GM21526 (cell line): ENCODE measurements around the gene PLEKHA7.
"Not testable (repeated sequence)": the region's sequence is repeated elsewhere in the genome, so short reads cannot be mapped to it uniquely, and the experiment has no call there.

Source experiments
- ATAC-seq: cut with Tn5 transposase; IDR thresholded peaks from one replicate; pipeline ENCODE4 v1.9.1; 2021; ENCODE audit warnings: moderate library complexity; ENCODE audit not compliant: unreplicated experiment, low FRiP score

Gene PLEKHA7

GRCh38 chr11:17008099-17008498, 6.1 kb downstream of the PLEKHA7 start:
- ATAC-seq, result no peak

DNA sequence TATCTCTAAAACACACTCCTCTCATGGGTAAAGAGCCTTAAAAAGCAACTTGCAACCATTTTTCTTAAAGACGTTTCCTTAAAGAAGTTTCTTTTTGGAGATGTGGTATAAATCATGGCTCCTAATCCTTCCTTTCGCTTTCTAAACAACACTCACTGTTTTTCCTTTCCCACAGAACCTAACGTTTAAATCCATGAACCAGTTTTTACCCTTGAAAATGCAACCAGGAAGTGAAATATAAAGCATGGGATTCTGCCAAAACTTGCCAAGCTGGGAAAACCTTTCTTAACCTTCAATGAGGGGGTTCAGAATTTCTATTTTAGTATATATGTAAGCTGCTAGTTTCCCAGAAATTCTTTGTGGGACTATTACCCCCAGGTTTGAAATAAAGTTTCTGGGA, 8.6 kb downstream of the PLEKHA7 start:
- no peak for ATAC-seq

- no peak for ATAC-seq
These were observed 9.6 kb downstream of the PLEKHA7 start for GRCh38 chr11:17004486-17005148.

GRCh38 chr11:17003426-17003825, 10.8 kb downstream of the PLEKHA7 start:
- ATAC-seq, result no peak

GRCh38 chr11:17002543-17002942, 11.7 kb downstream of the PLEKHA7 start:
- ATAC-seq, result no peak

DNA sequence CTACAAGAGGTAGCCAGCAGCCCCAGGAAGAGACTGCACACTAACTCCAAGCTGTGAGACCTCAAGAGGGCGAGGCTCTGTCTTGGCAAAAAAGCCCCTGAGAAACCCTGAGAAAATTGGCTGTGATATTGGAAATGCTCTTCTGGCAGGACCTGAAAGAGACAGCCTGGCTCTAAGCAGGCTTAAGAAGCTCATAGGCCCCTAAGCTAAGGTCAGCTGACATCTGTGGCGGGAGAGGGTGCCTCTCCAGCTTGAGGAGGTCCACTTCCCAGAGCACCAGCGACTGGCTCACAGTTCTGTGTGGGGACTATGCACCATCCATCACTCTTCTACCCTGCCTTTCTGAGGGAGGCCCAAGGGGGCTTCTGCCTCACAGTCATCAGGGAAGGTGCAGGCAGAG, 12.4 kb downstream of the PLEKHA7 start:
- no peak for ATAC-seq

DNA sequence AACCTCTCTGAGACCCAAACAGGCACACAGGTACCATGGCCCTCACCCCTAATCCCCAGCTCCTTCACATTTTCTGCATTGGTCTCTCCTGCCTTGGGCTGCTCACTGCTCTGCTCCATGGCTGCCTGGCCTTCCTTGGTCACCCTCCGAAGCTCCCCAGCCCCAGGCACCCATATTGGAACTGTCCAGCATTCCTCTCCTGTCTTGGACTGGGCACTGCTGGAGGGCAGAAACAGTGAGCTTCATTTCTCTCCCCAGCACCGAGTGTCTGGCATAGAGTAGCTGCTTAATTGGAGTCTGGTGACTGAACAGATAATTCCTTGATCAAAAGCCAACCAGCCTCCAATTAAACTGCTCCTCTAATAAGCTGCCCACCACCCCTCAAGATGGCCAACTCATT, 13.2 kb downstream of the PLEKHA7 start:
- ATAC-seq, result no peak

DNA sequence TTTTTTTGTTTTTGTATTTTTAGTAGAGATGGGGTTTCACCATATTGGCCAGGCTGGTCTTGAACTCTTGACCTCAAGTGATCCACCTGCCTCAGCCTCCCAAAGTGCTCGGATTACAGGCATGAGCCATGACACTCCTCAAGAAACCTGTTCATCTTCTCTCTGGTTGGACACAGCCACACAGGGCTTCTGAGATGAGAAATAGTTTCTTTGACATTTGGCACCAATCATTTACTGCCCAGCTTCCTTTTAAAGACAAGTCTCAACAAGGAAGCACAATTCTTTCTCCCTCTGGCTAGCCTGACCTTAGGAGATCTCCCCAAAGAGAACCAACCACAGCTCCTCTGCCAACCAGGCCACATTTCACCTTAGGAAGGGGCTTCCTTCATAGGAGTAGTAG, 14.0 kb downstream of the PLEKHA7 start:
- not testable (repeated sequence) for ATAC-seq

GRCh38 chr11:16999116-16999515, 15.1 kb downstream of the PLEKHA7 start:
- ATAC-seq, result no peak

GRCh38 chr11:16997624-16998023, 16.6 kb downstream of the PLEKHA7 start:
- no peak for ATAC-seq

DNA sequence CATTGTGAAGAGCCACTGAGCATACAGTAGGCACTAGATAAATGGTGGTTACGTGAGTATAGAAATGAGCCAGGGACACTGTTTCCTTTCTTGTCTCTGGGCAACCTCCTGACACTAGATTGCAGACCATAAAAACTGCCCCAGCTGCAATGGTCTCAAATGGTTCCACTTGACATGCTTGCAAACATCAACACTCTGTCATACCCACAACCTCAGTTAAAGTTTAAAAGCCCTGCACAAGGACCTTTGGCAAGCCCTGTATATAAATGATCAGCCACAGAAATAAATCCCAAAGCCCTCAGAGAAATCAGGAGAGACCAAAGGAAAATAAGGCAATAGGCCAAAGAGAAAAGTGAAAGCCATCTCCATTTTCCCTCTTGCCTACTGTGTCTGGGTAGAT, 20.7 kb downstream of the PLEKHA7 start:
- no peak for ATAC-seq

GRCh38 chr11:16992846-16993245, 21.4 kb downstream of the PLEKHA7 start:
- no peak for ATAC-seq

- ATAC-seq, result no peak
These were observed 24.7 kb downstream of the PLEKHA7 start for GRCh38 chr11:16989554-16989953.

- ATAC-seq, result no peak
These were observed 27.0 kb downstream of the PLEKHA7 start for GRCh38 chr11:16987205-16987568.

DNA sequence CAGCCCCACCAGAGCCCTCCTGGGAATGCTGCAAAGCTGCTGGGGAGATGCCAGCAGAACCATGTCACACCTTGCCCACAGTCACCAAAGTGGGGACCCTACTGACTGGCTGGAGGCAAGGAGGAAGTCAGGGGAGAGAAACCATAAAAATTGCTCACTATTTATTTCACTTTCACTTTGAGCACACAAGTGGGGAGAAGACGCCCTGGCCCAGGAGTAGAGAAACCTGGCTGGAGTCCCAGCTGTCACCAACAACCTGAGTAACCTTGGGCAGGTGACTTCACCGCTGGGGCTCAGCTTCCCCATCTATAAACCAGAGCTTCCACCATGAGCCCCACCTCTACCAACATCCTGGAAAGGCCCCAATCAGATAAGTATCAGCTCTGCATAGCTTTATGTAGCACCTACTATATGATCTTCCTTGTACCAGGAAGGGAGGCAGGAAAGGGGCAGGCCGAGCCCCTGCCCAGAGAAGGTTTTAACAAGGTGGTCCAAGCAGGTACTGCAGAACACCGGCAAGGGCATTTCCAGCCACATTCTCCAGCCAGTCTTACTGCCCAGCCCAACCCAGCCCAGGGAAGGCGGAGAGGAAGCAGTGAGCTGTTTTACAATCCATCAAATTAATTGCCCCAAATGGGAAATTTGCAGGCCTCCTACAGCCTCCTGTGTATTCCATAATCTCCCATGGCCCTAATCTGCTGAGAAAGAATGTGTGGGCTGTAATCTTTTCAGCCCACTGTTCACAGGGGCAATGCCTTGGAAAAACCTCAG, 27.6 kb downstream of the PLEKHA7 start:
- peak; percentile 95 for ATAC-seq

- ATAC-seq, result no peak
These were observed 28.9 kb downstream of the PLEKHA7 start for GRCh38 chr11:16985297-16985696.

DNA sequence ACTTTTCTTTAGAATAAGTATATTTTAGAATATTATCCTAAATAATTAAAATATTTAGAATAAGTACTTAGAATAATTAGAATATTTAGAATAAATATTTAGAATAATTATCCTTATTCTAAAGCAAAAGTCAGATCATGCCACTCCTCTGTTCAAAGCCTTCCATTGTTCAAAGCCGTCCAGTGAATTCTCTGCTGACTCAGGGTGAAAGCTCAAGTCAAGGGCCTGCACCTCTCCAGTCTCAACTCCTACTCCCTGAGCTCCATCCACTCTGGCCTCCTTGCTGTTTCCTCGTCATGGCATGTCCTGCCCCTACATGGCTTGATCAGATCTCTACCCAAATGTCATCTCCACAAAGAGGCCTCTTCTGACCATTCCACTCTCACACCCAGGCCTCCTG, 30.0 kb downstream of the PLEKHA7 start:
- ATAC-seq, result no peak

DNA sequence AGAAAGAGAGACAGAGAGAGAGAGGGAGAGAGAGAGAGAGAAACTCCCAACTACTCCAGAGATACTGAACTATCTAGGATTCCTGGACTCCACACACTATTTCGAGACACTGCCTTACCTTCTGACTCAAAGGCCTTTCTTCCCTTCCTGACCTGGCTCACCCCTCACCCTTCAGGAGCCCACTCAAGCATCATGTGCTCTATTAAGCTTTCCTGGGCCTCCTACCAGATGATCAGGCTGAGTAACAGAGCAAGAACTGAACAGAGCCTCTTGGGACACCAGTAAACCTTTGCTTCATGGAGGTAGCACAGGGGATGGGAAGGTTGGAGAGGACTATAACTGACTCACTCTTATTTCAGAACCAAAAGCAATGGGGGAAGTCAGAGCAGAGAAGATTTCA, 31.4 kb downstream of the PLEKHA7 start:
- ATAC-seq, result no peak

GRCh38 chr11:16982256-16982671, 31.9 kb downstream of the PLEKHA7 start:
- ATAC-seq, result no peak

DNA sequence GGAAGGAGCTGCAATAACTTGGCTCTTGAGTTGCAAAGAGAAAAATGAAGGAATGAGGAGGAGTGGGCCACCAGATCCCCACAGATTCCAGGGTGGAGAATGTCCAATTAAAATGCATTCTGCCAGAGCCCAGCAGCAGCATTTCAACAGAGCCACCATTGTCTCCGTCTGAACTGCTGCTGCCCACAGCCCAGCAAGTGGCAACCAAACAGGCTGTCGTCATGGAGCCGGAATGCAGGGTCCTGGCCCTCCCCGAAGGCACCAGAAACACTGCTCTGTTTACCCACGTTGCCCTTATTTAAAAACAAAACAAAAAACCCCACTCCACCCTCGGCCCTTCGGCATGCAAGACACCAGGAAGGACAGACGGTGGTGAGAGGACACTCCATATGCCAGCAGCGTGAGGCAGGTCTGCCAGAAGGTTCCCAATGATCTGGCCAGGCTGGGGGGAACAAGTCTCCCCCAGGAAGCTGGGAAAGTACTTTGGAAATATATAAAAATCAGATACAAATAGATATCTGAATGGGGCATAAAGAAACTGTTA, 32.5 kb downstream of the PLEKHA7 start:
- no peak for ATAC-seq

DNA sequence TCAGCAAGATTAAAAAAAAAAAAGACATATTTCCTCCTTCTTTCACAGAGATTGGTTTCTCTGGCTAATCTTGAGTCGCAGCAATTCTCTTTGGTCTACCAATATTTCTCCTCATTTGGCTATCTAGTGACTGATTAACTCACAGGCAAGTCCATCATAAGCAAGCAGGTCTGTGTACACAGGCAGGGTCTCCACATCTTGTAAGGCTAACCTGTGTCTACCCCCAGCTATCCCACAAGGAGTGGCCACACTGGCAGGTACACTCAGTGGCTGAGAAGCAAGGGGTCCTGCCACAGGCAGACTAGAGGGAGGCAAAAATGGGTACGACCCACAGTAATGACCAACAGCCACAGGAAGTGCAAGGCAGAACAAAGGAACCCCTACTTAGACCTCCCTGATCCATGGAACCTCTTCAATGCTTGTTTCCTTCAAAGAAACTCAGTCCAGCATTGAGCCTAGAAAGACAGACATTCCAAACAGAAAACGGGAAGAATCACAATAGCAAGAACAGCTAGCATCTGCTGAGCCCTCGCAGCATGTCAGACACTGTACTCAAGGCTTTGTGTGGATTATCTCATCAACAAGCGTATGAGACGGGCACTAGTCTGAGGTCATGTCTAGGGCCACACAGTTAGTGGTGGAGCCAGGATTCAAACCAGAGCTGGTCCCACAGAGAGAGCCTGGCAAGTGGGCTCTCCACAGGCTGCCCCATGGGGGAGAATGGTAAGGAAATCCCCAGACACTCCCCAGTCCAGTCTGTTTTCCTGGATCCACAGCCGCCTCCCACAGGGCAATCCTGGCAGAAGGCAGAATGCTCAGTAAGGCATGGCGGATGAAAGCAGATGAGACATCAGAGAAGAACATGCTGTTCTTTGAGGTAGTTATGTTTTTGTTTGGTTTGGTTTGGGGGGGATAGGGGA, 34.3 kb downstream of the PLEKHA7 start:
- ATAC-seq, result no peak
